Measurements from ENCODE around the gene CDC34.
A peak's percentile ranks its signal among the peaks of the same experiment; 100 is the strongest.

The CDC34 gene, protein sequence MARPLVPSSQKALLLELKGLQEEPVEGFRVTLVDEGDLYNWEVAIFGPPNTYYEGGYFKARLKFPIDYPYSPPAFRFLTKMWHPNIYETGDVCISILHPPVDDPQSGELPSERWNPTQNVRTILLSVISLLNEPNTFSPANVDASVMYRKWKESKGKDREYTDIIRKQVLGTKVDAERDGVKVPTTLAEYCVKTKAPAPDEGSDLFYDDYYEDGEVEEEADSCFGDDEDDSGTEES

DNA sequence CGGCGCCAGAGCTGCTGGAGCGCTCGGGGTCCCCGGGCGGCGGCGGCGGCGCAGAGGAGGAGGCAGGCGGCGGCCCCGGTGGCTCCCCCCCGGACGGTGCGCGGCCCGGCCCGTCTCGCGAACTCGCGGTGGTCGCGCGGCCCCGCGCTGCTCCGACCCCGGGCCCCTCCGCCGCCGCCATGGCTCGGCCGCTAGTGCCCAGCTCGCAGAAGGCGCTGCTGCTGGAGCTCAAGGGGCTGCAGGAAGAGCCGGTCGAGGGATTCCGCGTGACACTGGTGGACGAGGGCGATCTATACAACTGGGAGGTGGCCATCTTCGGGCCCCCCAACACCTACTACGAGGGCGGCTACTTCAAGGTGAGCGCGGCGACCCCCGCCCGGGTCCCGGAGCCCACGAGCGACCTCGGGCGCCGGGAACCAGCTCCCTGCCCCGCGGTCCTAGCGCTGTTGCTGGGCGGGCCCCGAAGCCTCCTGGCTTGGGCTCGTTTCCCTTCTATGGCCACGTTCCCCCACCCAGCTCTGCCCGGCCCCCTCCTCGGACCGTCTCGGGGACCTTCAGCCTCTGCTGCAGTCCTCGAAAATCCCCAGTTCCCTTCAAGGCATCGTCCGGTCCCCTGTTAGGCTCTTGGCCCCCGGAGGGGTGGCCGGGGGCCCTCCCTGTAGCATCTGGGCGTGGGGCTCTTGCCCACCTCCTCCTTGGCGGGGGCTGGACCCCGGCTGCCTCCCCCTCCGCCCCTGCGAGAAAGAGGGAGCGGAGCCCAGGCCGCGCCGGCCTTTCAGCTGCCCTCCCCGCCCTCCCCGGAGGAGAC is at the start of gene CDC34:
CDC34 (plus strand) TSS at position 8 of the 808 bp plus-strand sequence; CDS start at position 180, 172 bp downstream.
- no peak for DNase-seq

DNA sequence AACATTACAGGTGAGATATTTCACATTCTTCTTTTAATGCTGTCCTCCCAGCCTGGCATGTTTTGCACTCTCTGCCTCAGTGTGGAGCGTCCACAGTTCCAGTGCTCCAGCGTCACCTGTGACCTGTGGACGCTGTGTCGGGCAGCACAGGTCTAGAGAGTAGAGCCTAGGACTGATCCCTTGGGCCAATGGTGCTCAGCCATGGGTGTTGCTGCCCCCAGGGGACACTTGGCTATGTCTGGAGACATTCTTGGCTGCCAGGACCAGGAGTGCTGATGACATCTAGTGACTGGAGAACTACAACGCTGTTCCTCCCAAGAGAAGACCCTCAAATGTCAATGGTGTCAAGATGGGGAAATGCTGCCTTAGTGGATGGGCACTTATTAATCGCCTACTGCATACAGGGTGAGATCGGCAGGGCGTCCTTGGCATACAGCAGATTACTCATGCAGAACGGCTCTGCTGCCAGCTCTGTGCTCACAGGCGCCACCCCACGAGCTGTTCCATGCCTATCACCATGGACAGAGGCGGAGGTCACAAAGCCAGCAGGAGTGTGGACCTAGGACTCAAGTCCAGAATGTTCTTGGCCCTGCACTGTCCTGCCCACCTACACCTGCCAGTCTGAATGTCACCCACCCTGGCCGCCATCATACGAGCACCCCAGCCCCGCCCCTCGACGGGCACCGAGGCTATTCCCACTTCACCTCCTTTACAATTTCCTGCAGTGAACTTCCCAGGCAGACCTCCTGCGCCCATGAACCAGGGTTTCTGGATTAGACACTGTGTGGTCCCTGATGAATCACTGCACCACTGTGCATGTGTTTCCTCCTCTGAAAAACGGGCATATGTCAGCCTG is 49.1 kb upstream of the CDC34 start:
- DNase-seq, result no peak

DNA sequence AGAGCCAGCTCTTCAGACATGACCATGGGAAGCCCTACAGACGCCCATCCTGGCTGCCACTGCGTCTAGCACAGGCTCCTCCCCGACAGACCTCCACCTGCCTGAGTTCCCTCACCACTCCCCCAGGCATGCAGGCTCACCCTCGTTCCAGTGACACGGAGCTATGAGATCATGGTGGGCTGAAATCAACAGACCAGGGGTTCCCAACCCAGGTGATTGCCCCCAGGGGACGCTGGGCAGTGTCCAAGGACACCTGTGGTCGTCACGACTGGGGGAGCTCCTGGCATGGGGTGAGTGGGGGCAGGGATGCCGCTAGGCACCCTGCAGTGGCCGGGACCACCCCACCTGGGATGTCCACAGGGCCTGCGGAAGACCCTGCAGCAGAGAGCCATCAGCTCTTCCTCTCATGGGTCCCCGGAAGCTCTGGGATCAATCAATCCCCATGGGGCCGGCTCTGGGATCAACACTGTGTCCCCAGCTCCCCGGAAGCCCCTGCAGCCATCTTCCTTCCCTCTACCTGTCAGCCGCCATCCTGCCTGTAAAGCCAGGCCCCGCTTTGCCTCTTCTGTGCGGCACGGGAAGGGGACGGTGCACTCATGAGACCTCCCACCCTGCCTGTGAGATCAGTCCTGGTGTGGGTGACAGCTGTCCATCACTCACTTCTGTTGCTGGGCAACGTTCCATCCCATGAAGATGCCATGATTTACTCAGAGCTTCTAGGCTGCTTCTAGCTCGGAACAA is 48.1 kb upstream of the CDC34 start:
- no peak for DNase-seq

DNA sequence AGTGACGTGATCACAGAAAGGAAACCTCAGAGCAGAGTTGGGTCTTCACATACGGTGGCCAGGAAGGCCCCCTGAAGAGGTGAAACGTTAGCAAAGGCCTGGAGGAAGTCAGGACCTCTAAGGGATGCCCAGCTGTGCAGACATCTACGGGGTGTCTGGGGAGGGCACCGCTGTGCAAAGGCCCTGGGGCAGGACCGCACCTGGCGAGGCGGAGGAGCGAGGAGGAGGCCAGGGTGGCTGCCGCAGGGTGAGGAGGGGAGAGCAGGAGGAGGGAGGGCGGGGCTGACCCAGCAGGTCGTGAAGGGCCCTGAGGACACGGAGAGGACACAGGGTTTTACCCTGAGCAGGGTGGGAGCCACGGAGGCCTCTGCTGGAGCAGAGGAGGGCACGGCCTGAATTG is 47.1 kb upstream of the CDC34 start:
- DNase-seq, result no peak

DNA sequence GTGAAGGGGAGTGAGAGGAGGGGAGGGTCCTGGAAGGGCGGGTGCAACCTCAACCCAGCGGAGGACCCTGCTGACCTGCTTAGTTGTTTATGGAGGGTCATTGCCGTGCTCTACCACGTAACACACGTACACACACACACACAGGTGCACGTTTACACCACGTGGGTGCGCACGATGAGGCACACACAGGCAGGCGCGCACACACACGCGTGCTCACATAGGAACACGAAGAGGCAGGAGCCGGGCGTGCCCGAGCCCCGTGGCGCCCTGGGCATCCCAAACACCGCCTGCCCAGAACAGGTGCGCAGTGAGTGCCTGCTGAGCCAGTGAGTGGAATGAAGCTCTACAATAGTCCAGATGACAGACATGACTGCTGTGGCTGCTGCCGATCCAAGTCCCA is 46.5 kb upstream of the CDC34 start:
- no peak for DNase-seq

DNA sequence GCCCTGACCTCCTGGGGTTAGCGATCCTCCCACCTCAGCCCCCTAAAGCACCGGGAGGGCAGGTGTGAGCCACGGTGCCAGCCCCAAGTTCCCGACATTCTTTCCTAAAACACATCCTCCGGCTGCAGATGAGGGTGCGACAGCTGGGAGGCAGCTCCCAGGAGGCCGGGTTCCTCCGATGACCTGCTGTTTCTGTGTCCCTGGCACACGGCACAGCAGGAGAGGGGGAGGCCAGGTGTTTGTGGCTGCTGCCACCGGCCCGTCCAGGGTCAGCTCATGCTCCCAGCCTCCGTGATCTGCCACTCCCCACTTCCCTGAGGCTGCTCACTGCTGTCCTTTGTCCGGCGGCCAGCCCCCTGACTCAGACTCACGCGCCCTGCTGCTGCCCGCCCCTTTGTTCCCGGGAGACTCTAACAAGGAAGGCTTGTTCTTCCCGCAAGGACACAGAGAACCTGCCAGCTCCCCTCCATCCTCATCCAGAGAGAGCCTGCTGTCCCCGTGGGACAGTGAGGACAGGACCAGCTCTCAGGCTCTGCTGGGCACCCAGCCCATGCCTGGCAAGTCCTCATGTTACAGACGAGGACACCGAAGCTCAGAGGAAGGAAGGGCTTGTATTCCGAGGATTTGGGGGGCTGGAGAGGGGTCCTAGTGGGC is 45.9 kb upstream of the CDC34 start:
- DNase-seq, result no peak

DNA sequence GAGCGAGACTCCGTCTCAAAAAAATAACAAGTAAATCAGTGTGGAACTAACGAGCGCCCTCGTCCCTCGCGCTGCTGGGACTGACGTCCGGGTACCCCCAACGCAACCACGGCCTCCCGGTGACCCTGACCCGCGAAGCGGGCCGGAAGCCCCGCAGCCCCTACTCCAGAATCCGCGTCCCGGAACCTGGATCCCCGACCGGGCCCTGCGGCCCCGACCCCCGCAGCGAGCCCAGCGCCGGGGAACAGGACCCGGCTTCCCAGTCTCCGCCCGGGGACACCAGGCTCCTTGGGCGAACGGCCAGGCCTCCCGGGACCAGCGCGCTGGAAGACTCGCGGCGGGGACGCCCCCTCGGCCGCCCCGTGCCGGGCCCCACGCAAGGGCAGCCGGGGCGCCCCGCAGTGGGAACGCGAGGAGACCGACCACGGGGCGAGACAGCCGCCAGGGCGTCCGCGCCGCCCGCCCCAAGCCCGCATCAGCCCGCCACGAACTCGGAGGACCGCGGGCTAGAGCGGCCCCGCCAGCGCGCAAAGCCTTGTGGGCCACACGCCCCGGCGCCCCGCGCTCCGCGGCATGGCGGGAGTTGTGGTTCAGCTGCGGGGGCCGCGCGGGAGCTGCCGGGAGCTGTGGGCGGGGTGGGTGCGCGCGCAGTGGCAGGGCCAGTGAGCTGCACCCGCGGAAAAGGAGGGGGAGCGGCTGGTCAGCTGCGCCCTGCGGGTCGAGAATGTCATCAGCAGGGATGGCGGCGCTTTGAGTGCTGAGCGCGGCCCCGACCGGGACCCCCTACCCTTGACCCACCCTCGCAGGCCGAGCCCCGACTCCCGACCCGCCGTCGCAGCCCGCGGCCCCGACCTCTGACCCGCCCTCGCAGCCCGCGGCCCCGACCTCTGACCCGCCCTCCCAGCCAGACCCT is 42.8 kb upstream of the CDC34 start:
- DNase-seq, result peak; percentile 94

DNA sequence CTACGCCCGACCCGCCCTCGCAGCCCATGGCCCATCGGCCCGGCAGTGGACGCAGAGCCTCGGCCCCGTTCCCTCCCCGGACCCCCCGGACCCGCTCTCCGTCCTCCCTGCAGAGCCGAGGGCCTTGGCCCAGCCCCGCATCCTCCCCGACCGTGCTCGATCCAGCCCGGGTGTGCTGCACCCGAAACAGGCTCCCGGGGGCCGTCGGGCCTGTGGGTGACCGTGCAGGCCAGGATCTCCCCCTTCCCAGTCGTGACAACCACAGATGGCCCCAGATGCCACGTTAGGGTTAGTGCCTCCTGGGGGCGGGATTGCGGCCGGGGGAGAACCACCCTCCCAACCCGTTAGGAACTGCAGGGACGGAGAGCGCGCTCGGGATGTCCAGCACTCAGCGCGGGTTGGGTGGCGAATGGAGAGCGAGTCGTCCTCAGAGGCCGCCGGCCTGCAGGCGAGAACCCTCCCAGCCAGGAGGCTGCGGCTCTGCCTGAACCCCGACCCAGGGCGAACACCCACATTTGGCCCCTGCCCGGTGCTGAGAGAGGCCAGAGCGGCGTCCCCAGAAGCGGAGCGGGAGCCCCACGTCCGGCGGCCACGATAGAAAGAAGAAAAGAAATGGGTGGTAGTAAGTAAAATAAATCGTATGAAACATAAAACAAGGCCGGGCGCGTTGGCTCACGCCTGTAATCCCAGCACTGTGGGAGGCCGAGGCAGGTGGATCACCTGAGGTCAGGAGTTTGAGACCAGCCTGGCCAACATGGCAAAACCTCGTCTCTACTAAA is 42.0 kb upstream of the CDC34 start:
- DNase-seq, result no peak

DNA sequence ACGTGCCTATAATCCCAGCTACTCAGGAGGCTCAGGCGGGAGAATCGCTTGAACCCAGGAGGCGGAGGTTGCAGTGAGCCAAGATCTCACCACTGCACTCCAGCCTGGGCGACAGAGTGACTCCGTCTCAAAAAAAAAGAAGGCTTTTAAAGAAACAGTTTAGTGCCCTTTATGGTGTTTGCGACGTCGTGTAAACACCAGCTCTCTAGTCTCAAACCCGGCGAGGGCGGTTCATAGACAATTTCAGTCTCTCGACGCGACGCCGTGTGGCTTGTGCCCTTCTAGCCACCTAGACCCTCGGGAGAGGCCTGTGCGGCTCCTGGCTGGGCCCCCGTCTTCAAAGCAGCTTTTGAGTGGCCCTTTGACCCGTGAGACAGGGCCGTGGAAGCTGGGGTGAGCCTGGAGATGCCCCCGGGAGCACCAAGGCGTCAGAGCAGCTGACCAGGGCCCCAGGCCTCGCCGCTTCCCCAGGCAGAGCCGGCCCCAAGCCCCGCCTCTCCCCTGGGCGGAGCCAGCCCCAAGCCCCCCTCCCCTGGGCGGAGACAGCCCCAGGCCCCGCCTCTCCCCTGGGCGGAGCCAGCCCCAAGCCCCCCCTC is 40.3 kb upstream of the CDC34 start:
- DNase-seq, result peak; percentile 31

DNA sequence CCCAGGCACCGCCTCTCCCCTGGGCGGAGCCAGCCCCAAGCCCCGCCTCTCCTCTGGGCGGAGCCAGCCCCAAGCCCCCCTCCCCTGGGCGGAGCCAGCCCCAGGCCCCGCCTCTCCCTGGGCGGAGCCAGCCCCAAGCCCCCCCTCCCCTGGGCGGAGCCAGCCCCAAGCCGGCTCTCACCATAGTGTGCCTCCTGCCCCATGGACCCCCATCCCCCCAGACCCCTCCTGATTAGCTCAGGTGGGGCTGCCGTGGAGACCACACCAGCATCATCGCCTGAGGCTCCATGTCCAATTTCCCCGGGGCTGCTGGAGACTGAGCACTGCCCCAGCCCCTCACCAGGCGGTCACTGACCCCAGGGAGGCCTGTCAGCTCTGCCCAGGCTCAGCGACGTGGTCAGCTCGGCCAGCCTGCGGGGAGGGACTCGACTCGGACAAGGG is 39.4 kb upstream of the CDC34 start:
- no peak for DNase-seq

DNA sequence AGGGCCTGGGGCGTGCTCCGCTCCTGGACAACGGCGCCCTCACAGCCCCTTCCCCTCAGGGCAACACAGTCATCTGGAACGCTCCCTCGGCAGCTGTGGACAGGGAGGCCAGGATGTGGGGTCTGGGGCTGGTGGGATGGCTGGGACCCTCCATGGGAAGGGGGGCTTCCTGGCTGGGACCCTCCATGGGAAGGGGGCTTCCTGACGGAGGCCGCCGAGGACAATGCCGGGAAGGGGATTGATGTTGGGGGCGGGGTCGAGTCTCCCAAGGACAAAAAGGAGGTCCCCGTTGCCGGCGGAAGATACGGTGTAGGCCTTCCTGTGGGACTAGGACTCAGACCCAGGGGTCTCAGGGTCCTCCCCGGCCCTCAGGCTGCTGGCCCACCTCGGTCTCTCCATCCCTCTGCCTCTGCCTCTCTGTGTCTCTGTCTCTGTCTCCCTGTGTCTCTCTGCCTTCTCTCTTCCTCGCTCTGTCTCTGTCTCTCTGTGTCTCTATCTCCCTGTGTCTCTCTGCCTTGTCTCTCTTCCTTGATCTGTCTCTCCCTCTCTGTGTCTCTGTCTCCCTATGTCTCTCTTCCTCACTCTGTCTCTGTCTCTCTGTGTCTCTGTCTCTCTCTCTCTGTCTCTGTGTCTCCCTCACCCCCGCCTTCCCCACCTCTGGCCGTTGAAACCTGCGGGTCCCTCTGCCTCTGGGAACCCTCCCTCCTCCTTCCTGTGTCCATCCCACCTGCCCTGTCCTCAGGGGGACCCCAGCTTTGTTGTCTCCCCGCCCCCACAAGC is 38.0 kb upstream of the CDC34 start:
- DNase-seq, result no peak

DNA sequence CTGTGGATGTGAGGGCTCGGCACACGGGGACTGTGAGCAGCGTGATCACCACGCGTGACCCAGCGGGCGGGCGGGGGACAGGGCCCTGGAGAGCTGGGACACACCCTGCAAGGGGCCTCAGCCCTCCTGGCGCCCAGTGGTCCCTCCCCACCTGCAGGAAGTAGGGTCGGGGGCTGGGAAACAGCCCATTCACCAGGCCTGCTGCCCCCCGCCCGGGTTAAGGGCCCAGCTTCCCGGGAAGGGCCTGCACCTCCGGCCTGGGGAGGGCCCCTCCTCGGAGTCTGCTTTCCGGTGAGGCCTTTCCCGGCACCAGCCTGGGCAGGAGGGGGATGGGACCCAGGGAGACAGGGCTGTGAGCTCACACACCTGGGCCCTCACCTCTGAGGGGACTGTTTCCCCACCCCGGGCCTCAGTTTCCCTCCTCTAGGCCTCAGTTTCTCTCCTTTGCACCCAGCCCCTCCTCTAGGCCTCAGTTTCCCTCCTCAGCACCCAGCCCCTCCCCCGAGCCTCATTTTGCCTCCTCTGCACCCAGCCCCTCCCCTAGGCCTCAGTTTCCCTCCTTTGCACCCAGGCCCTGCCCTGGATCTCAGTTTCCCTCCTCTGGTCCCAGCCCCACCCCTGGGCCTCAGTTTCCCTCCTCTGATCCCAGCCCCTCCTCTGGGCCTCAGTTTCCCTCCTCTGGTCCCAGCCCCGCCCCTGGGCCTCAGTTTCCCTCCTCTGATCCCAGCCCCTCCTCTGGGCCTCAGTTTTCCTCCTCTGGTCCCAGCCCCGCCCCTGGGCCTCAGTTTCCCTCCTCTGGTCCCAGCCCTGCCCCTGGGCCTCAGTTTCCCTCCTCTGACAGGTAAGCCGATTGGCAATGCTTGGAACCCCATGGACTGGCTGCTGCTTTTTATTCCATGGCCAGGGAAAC is 37.1 kb upstream of the CDC34 start:
- no peak for DNase-seq

DNA sequence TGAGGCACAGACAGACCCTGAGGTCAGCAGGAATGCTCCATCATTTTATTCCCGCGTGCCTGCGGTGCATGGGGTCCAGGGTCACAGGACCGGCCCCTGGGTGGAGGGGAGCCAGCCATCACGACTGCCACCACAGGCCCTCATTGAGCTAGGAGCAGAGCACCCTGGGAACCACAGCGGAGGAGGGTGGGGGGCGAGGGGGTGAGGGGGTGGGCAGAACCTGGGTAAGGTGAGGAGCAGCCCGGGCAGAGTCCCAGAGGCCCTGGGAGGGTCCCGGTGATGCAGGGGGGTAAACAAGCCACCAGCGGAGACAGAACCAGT is 36.5 kb upstream of the CDC34 start:
- DNase-seq, result no peak

DNA sequence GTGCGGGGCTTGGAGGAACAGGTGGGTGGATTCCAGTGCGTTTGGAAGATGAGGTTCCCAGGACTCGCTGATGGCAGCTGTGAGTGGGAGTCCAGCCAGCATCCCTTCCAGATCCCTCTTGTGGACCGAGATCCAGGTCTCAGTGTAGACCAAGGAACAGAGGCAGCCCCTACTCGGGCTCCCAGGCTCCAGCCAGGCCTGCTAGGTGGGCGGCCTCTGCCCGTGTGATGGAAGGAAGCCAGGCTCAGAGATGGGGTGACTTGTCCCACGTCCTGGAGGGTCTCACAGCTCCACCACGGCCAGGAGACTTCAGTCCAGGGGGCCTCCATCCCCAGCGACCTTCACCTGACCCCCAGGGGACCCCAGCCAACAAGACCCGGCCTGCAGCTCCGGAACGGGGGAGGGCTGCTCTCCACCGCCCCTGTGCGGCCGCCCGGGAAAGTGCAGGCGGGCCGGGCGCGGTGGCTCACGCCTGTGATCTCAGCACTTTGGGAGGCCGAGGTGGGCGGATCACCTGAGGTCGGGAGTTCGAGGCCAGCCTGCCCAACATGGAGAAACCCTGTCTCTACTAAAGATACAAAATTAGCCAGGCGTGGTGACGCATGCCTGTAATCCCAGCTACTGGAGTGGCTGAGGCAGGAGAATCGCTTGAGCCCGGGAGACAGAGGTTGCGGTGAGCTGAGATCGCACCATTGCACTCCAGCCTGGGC is 36.0 kb upstream of the CDC34 start:
- DNase-seq, result no peak

DNA sequence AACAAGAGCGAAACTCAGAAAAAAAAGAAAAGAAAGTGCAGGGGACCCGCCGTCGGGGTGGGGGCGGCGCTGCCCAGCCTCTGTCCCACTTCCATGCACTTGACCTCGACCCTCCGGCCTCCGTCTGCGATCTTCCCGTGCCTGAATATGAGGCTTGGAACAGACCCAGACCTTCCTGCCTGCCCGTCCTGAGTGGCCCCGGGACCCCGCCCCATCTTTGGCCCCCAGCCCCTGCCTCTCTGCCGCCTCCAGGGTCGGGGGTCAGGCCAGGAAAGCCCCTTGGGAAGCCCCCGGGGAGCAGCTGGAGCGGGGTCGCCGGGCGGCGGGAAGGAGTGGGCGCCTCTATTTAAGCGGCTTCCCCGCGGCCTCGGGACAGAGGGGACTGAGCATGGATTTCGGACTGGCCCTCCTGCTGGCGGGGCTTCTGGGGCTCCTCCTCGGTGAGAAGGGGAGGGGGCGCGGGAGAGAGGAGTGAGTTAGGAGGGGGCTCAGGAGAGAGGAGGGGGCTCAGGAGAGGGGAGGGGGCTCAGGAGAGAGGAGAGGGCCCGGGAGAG is 35.4 kb upstream of the CDC34 start, which contains the start of gene MADCAM1:
MADCAM1 (plus strand) TSS at position 375 of the 554 bp plus-strand sequence; CDS start at position 389, 14 bp downstream.
- no peak for DNase-seq

DNA sequence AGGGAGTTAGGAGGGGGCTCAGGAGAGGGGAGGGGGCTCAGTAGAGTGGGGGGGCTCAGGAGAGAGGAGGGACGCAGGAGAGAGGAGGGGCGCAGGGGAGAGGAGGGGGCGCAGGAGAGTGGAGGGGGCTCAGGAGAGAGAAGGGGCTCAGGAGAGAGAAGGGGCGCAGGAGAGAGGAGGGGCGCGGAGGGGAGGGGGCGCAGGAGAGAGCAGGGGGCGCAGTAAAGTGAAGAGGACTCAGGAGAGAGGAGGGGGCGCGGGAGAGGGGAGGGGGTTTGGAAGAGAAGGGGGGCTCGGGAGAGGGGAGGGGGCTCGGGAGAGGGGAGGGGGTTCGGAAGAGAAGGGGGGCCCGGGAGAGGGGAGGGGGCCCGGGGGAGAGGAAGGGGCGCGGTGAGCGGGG is 34.6 kb upstream of the CDC34 start:
- no peak for DNase-seq

DNA sequence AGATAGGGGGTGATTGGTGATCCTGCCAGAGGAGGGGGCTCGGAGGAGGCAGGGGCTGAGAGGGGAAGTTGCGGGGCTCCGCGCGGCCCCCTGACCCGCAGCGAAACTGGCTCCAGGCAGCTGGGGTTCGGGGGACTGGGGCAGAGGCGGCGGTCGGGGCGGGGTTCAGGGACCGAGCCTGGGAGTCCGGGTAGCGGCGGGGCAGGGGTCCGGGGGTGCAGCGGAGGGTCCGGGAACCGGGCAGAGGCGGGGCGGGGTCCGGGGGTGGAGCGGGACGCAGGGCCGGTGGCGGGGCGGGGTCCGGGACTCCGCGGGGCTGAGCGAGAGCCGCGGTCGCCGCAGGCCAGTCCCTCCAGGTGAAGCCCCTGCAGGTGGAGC is 34.1 kb upstream of the CDC34 start:
- no peak for DNase-seq
